Upper lobe of left lung (tissue), 4 donors: ENCODE measurements around the gene RAI1.

Experiments used
- CTCF ChIP-seq, 6 experiments: fragments of 450-650 bp in 4 of 6; fragments of 200-600 bp in 2 of 6; sonication (generic) in 2 of 6; IDR thresholded peaks; one replicate each; pipeline ENCODE4 v1.5.1; 2016 to 2019; ENCODE audit warnings: antibody characterized with exemption in 6 of 6
- POLR2A ChIP-seq, 4 donors: fragments of 450-650 bp; IDR thresholded peaks; one replicate each; pipeline ENCODE4 v1.5.1; 2016 to 2017; ENCODE audit warnings: antibody characterized with exemption in 4 of 4, mild to moderate bottlenecking in 2 of 4
- POLR2AphosphoS5 ChIP-seq, 2 donors: sonication (generic); formaldehyde crosslinking; IDR thresholded peaks; one replicate each; pipeline ENCODE4 v1.5.1; 2017; ENCODE audit warnings: antibody characterized with exemption in 2 of 2

- no peak for TF ChIP-seq CTCF (IDR thresholded peaks at IDR 0.05)
- no peak for TF ChIP-seq POLR2A (IDR thresholded peaks at IDR 0.05)
- no peak for TF ChIP-seq POLR2AphosphoS5 (IDR thresholded peaks at IDR 0.05)
These were observed 170.1 kb downstream of the RAI1 start for GRCh38 chr17:17851103-17852002.
